D721Med (cell line): ENCODE data around the gene PLA2G2C.

Experiments used
- DNase-seq: peaks from one replicate; pipeline ENCODE4 v3.0.0; 2011; ENCODE audit warnings: low spot score; ENCODE audit not compliant: insufficient read length
- FAIRE-seq: peaks from 2 replicates; lab custom pipeline; 2011; peaks lifted over from hg19 to GRCh38; lab: Jason Lieb, UNC
- CTCF ChIP-seq: IDR thresholded peaks from 2 replicates; pipeline ENCODE4 v1.5.1; 2012; ENCODE audit warnings: mild to moderate bottlenecking, control low read depth; ENCODE audit not compliant: insufficient read depth; ENCODE audit errors: missing control alignments

PLA2G2C gene

GRCh38 chr1:20153000-20153418 lies 33.3 kb downstream of the PLA2G2C start:
- no peak for TF ChIP-seq CTCF
- no peak for FAIRE-seq
- no peak for DNase-seq

GRCh38 chr1:20152599-20152930 lies 33.8 kb downstream of the PLA2G2C start:
- TF ChIP-seq CTCF: no peak
- DNase-seq (no peak), FAIRE-seq (no peak)

GRCh38 chr1:20151906-20152598 lies 34.3 kb downstream of the PLA2G2C start:
- no peak for FAIRE-seq
- peak; percentile 80 for TF ChIP-seq CTCF

GRCh38 chr1:20150969-20151368 lies 35.3 kb downstream of the PLA2G2C start:
- FAIRE-seq: no peak
- no peak for TF ChIP-seq CTCF

More at GRCh38 chr1:20151906-20152598, 34.3 kb downstream of the PLA2G2C start:
- DNase-seq: peak; percentile 62

GRCh38 chr1:20150326-20150705 lies 36.0 kb downstream of the PLA2G2C start:
- no peak for TF ChIP-seq CTCF
- FAIRE-seq (no peak), DNase-seq (no peak)

More at GRCh38 chr1:20150969-20151368, 35.3 kb downstream of the PLA2G2C start:
- DNase-seq: no peak

GRCh38 chr1:20149601-20150325 lies 36.6 kb downstream of the PLA2G2C start:
- DNase-seq: no peak
- FAIRE-seq: no peak
- TF ChIP-seq CTCF: no peak
